Muscle of leg (tissue), 11 donors: ENCODE measurements around the gene NDUFV2. TPM values are rescaled to one million over a fixed set of nuclear protein-coding genes. Genes with fewer than 3 reads are reported as not detected.

Source experiments
- DNase-seq: peaks from one replicate; pipeline ENCODE4 v3.0.0; 2013
- H3K27ac ChIP-seq: one replicate; pipeline ENCODE4 v1.5.1; 2013; ENCODE audit warnings: mild to moderate bottlenecking, low read length, control low read depth
- H3K27me3 ChIP-seq: one replicate; pipeline ENCODE4 v1.6.1; 2013; ENCODE audit warnings: low read length; ENCODE audit not compliant: control insufficient read depth, insufficient read depth
- H3K36me3 ChIP-seq: one replicate; pipeline ENCODE4 v1.6.1; 2013; ENCODE audit warnings: low read length; ENCODE audit not compliant: control insufficient read depth, insufficient read depth
- H3K4me1 ChIP-seq: one replicate; pipeline ENCODE4 v1.6.1; 2013; ENCODE audit warnings: low read length; ENCODE audit not compliant: control insufficient read depth, insufficient read depth
- H3K4me3 ChIP-seq: one replicate; pipeline ENCODE4 v1.5.1; 2013; ENCODE audit warnings: low read length, control low read depth
- H3K9me3 ChIP-seq: replicated peaks from 2 replicates; pipeline ENCODE4 v1.6.1; 2013; ENCODE audit warnings: low read depth, low read length; ENCODE audit not compliant: control insufficient read depth
- WGBS: methylation state at CpG from one replicate; pipeline ENCODE4 v1.1.5; 2013; ENCODE audit warnings: missing lambda C conversion rate; ENCODE audit not compliant: insufficient coverage; 5-methylcytosine and 5-hydroxymethylcytosine counted together
- polyA plus RNA-seq, 8 donors: library from polyadenylated mRNA; unstranded; fragments of 120-200 nt; gene quantifications; one replicate each; pipeline versions ENCODE4 v1.2.1 to v1.2.3, GENCODE V29; 2013; ENCODE audit warnings: inconsistent platforms in 1 of 8, low replicate concordance in 1 of 8; ENCODE audit not compliant: insufficient read length in 8 of 8, insufficient read depth in 1 of 8
- total RNA-seq: library from RNA; stranded (reverse); fragments of 120-200 nt; gene quantifications from one replicate; pipeline ENCODE4 v1.2.4, GENCODE V29; 2013

Gene NDUFV2
- total and polyA plus RNA-seq, 9 donors = 68.5 to 155 (median 92.4) TPM

DNA sequence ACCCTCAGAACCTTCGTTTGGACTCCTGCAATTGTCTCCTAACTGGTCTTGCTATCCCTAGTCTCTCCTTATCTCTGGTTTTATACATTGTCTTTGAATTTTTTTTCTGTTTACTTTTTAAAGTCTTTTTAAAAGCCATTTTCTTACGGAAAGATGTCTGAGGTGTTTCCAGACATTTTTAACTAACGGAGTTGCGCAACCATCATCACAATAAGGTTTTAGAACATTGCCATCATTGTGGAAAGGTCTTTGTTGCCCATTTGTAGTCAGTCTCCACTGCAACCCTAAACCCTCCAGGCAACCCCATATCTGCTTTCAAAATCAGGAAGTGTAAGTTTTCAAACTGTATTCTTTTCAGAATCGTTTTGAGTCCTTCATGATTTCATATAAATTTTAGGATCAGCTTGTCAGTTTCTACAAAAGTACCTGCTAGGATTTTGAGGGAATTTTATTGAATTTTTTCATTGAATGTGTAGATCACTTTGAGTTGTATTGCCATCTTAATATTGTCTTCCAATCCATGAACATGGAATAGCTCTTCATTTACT is 80.4 kb downstream of the NDUFV2 start:
- Histone ChIP-seq H3K27ac (no peak overlapping the region), H3K4me3 (no peak overlapping the region), H3K9me3 (no peaks in the 10 kb centered on the region), H3K27me3 (no peaks in the 10 kb centered on the region), H3K36me3 (peaks cover 5% of the 10 kb centered on the region), H3K4me1 (no peaks in the 10 kb centered on the region)
- no peak for DNase-seq
- WGBS = no CpG with 5 or more reads among the region's 5 CpGs

Other genes with a start within 250 kb of the NDUFV2 start
- gene ANKRD12, start 34.1 kb downstream of the NDUFV2 start, total RNA-seq = 68.8 TPM
- gene ANKRD12, start 34.1 kb downstream of the NDUFV2 start, polyA plus RNA-seq = 10 to 100 TPM; 12.7 to 21.3 (median 16.2) TPM
- 35.7 TPM for gene TWSG1, start 232.1 kb downstream of the NDUFV2 start, total RNA-seq
- gene TWSG1, start 232.1 kb downstream of the NDUFV2 start, polyA plus RNA-seq = 10 to 100 TPM; 37.4 to 75.0 (median 56.3) TPM